Endothelial cell of umbilical vein (primary cell): ENCODE measurements around the gene SYNDIG1. TPM values are rescaled to one million over a fixed set of nuclear protein-coding genes. Genes with fewer than 3 reads are reported as not detected.
"Not testable (repeated sequence)": the region's sequence is repeated elsewhere in the genome, so short reads cannot be mapped to it uniquely, and the experiment has no call there.

ENCODE experiments used
- BruUV-seq: library from RNA; stranded (reverse); fragments of 400-500 nt; replicated peaks from 2 replicates; lab custom pipeline; 2021; lab: Mats Ljungman, UMichigan
- CTCF ChIA-PET: fragments of 300-600, 350-600 bp; sonication (Branson Sonifier 250); formaldehyde crosslinking; loops from one replicate; lab custom pipeline; 2021; ENCODE audit warnings: antibody characterized with exemption, inconsistent platforms; lab: Charles Lee
- POLR2A ChIA-PET: fragments of 300-600, 350-600 bp; sonication (Branson Sonifier 250); formaldehyde crosslinking; loops from one replicate; lab custom pipeline; 2021; ENCODE audit warnings: antibody characterized with exemption, inconsistent platforms; lab: Charles Lee
- DNase-seq: peaks from one replicate; pipeline ENCODE4 v3.0.0-alpha.2; 2011; ENCODE audit warnings: low read depth, low spot score
- FAIRE-seq: peaks from 2 replicates; lab custom pipeline; 2011; peaks lifted over from hg19 to GRCh38; lab: Jason Lieb, UNC
- H2AFZ ChIP-seq: 2 replicates; pipeline ENCODE4 v1.6.0; 2012; ENCODE audit warnings: low read depth, low read length, control low read depth, inconsistent platforms
- H3K27ac ChIP-seq: 2 replicates; pipeline ENCODE4 v1.5.1; 2011; ENCODE audit warnings: low read depth, mild to moderate bottlenecking, control low read depth, low read length, moderate library complexity; ENCODE audit not compliant: insufficient read depth
- H3K27me3 ChIP-seq, 2 experiments: 2 replicates each; pipeline versions ENCODE4 v1.6.0 to v1.6.1; 2011; ENCODE audit warnings: low read length in 2 of 2, mixed read lengths in 1 of 2; ENCODE audit not compliant: control insufficient read depth in 2 of 2, insufficient read depth in 2 of 2
- H3K36me3 ChIP-seq, 2 experiments: 2 replicates in 1 of 2; 3 replicates in 1 of 2; pipeline ENCODE4 v1.5.1; 2011; ENCODE audit warnings: low read length in 2 of 2, mild to moderate bottlenecking in 1 of 2, moderate library complexity in 1 of 2; ENCODE audit not compliant: control insufficient read depth in 2 of 2, insufficient read depth in 2 of 2; ENCODE audit errors: extremely low read depth in 1 of 2
- H3K4me1 ChIP-seq: 3 replicates; pipeline ENCODE4 v1.5.1; 2011; ENCODE audit warnings: mild to moderate bottlenecking, low read length; ENCODE audit not compliant: control insufficient read depth, insufficient read depth; ENCODE audit errors: extremely low read depth
- H3K4me2 ChIP-seq: 2 replicates; pipeline ENCODE4 v1.6.1; 2011; ENCODE audit warnings: low read length, control low read depth, mixed read lengths; ENCODE audit not compliant: insufficient read depth
- H3K4me3 ChIP-seq, 3 experiments: fragments of 200-600 bp in 1 of 3; sonication (generic), shearing (Covaris generic) in 1 of 3; replicated peaks in 1 of 3; 2 replicates each; pipeline ENCODE4 v1.5.1; 2011 to 2016; ENCODE audit warnings: control low read depth in 3 of 3, low read length in 3 of 3, mild to moderate bottlenecking in 2 of 3, inconsistent platforms in 1 of 3, low read depth in 1 of 3, moderate library complexity in 1 of 3; ENCODE audit not compliant: insufficient read depth in 1 of 3
- H3K79me2 ChIP-seq: 2 replicates; pipeline ENCODE4 v1.6.0; 2012; ENCODE audit warnings: low read length, inconsistent platforms; ENCODE audit not compliant: control insufficient read depth, insufficient read depth
- H3K9ac ChIP-seq: replicated peaks from 2 replicates; pipeline ENCODE3; 2011; ENCODE audit warnings: low read length, control low read depth; ENCODE audit not compliant: insufficient read depth; ENCODE audit errors: extremely low read depth
- H3K9me1 ChIP-seq: replicated peaks from 3 replicates; pipeline ENCODE4 v1.6.0; 2011; ENCODE audit warnings: mild to moderate bottlenecking, low read length; ENCODE audit not compliant: control insufficient read depth, insufficient read depth; ENCODE audit errors: extremely low read depth
- H3K9me3 ChIP-seq: replicated peaks from 2 replicates; pipeline ENCODE4 v1.5.1; 2012; ENCODE audit warnings: low read length, inconsistent platforms; ENCODE audit not compliant: control insufficient read depth, insufficient read depth
- H4K20me1 ChIP-seq: replicated peaks from 2 replicates; pipeline ENCODE3; 2011; ENCODE audit warnings: mild to moderate bottlenecking, low read length; ENCODE audit not compliant: control insufficient read depth, insufficient read depth; ENCODE audit errors: extremely low read depth
- CTCF ChIP-seq, 2 donors: IDR thresholded peaks; 1 replicate in 1 of 2; 2 replicates in 1 of 2; pipeline ENCODE4 v1.5.1; 2011; ENCODE audit warnings: low read length in 2 of 2, mild to moderate bottlenecking in 2 of 2, moderate library complexity in 2 of 2, control low read depth in 1 of 2, inconsistent platforms in 1 of 2, low read depth in 1 of 2; ENCODE audit not compliant: insufficient read depth in 1 of 2; ENCODE audit errors: extremely low read depth in 1 of 2
- EZH2 ChIP-seq: IDR thresholded peaks from 2 replicates; pipeline ENCODE4 v1.6.1; 2012; ENCODE audit warnings: borderline replicate concordance, low read depth, mild to moderate bottlenecking, moderate library complexity, low read length, inconsistent platforms; ENCODE audit not compliant: severe bottlenecking
- FOS ChIP-seq: IDR thresholded peaks from 2 replicates; pipeline ENCODE4 v1.6.1; 2011; ENCODE audit warnings: mild to moderate bottlenecking, low read length, moderate library complexity, borderline replicate concordance; ENCODE audit not compliant: insufficient read depth
- GATA2 ChIP-seq: IDR thresholded peaks from 2 replicates; pipeline ENCODE4 v1.7.0; 2011; ENCODE audit warnings: low read depth, mild to moderate bottlenecking, moderate library complexity, mixed read lengths, low read length; ENCODE audit not compliant: insufficient read length, insufficient read depth
- JUN ChIP-seq: IDR thresholded peaks from 2 replicates; pipeline ENCODE4 v1.6.1; 2011; ENCODE audit warnings: borderline replicate concordance, low read depth; ENCODE audit not compliant: insufficient read length, insufficient read depth
- MAX ChIP-seq: IDR thresholded peaks from 2 replicates; pipeline ENCODE4 v1.6.1; 2011; ENCODE audit not compliant: insufficient read depth, insufficient read length
- MYC ChIP-seq: IDR thresholded peaks from one replicate; pipeline ENCODE4 v1.6.1; 2011; ENCODE audit warnings: mild to moderate bottlenecking, low read depth, low read length
- POLR2A ChIP-seq: IDR thresholded peaks from 2 replicates; pipeline ENCODE4 v1.6.1; 2012; ENCODE audit warnings: low read depth, mild to moderate bottlenecking, control low read depth, low read length
- POLR2AphosphoS5 ChIP-seq: IDR thresholded peaks from 2 replicates; pipeline ENCODE4 v1.6.1; 2012; ENCODE audit warnings: low read depth, mild to moderate bottlenecking, control low read depth, low read length, moderate library complexity; ENCODE audit not compliant: insufficient read depth
- dilution Hi-C: fragments of 300-500 bp; cut with MboI; formaldehyde crosslinking; loops from one replicate; pipeline ENCODE4 v1.15.0; 2019; ENCODE audit warnings: low sequenced_read_pairs; ENCODE audit not compliant: extremely low pct_ligation_motif_present
- intact Hi-C: fragments of 100-400 bp; cut with micrococcal nuclease; formaldehyde crosslinking; loops from one replicate; pipeline ENCODE4 v1.10.0; 2022
- polyA plus RNA-seq, 4 experiments: library from polyadenylated mRNA; depleted of rRNA in 3 of 4; stranded (reverse) in 3 of 4; unstranded in 1 of 4; fragments of >200 nt; gene quantifications; 2 replicates each; pipeline versions ENCODE4 v1.2.1 to v1.2.3, GENCODE V29; 2011 to 2012; ENCODE audit warnings: missing spikeins in 1 of 4
- total RNA-seq: library from RNA; stranded (reverse); gene quantifications from 2 replicates; pipeline ENCODE4 v1.2.3, GENCODE V29; 2021

SYNDIG1 gene
- total and polyA plus RNA-seq, 2 donors (not counting 3 experiments of a cell fraction or from before 2014, with no cell fraction given) = not detected

GRCh38 chr20:24507182-24507853 lies 37.9 kb downstream of the SYNDIG1 start:
- POLR2A ChIA-PET = no interaction called here
- Histone ChIP-seq H3K79me2 (no peaks in the 10 kb centered on the region), H3K27me3 (no peaks in the 10 kb centered on the region), H4K20me1 (no peaks in the 10 kb centered on the region), H3K36me3 (no peaks in the 10 kb centered on the region), H3K4me2 (no peak overlapping the region), H3K9ac (no peak overlapping the region), H3K4me3 (no peak overlapping the region), H3K9me3 (no peaks in the 10 kb centered on the region), H3K9me1 (no peaks in the 10 kb centered on the region), H3K27ac (no peak overlapping the region), H2AFZ (no peak overlapping the region), H3K4me1 (no peaks in the 10 kb centered on the region)
- DNase-seq = no peak
- CTCF ChIA-PET = no interaction called here
- no peak for FAIRE-seq
- TF ChIP-seq MYC (no peak), EZH2 (no peak), GATA2 (no peak), JUN (no peak), MAX (no peak), CTCF (IDR thresholded peaks at IDR 0.05; ENCODE audit: extremely low read depth in 1 of 2, insufficient read depth in 1 of 2, low read depth in 1 of 2, low read length in 2 of 2) (no peak), POLR2A (no peak), POLR2AphosphoS5 (no peak), FOS (no peak)
- intact Hi-C loops = no loop called here
- dilution Hi-C loops = no loop called here
- BruUV-seq = no TSS peak

- H3K4me3 ChIP-seq, H2AFZ ChIP-seq, H3K4me2 ChIP-seq, FAIRE-seq, H4K20me1 ChIP-seq, DNase-seq, H3K27ac ChIP-seq, BruUV-seq, H3K4me1 ChIP-seq, POLR2A ChIA-PET, H3K79me2 ChIP-seq, H3K9me3 ChIP-seq, dilution Hi-C loops, CTCF ChIA-PET, H3K9ac ChIP-seq, H3K27me3 ChIP-seq, H3K36me3 ChIP-seq, intact Hi-C loops, H3K9me1 ChIP-seq: not testable (repeated sequence)
These were observed 43.0 kb downstream of the SYNDIG1 start for GRCh38 chr20:24512441-24512840.
